ENCODE results near the gene PAQR9.
"Not testable (repeated sequence)": the region's sequence is repeated elsewhere in the genome, so short reads cannot be mapped to it uniquely, and the experiment has no call there.

DNA sequence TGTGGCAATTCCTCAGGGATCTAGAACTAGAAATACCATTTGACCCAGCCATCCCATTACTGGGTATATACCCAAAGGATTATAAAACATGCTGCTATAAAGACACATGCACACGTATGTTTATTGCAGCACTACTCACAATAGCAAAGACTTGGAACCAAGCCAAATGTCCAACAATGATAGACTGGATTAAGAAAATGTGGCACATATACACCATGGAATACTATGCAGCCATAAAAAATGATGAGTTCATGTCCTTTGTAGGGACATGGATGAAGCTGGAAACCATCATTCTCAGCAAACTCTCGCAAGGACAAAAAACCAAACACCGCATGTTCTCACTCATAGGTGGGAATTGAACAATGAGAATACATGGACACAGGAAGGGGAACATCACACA lies 25.4 kb upstream of the PAQR9 start:
- not testable (repeated sequence) for TF ChIP-seq EZH2 (IDR thresholded peaks at IDR 0.05); POLR2AphosphoS5 (IDR thresholded peaks at IDR 0.05; ENCODE audit: borderline replicate concordance, low read depth, low read length); FOXP2 (optimal IDR thresholded peaks at IDR 0.05; ENCODE audit: control extremely low read depth, extremely low read length, insufficient read depth)
